Measurements from ENCODE around the gene SLC4A8.

Gene SLC4A8

GRCh38 chr12:51424662-51425539 lies at the start of gene SLC4A8:
TSS of gene SLC4A8 (plus strand) at chr12:51424831. CDS start at chr12:51424988, 157 bp downstream.
- DNase-seq, result peak; percentile 96

GRCh38 chr12:51374856-51375255 lies 49.8 kb upstream of the SLC4A8 start:
- no peak for DNase-seq

- peak; percentile 72 for DNase-seq
Observed at GRCh38 chr12:51377099-51377984, 47.3 kb upstream of the SLC4A8 start.

- no peak for DNase-seq
Observed at GRCh38 chr12:51378749-51379148, 45.9 kb upstream of the SLC4A8 start.

- no peak for DNase-seq
Observed at GRCh38 chr12:51379571-51379970, 45.1 kb upstream of the SLC4A8 start.

- DNase-seq, result no peak
Observed at GRCh38 chr12:51381226-51382079, 43.2 kb upstream of the SLC4A8 start.

- no peak for DNase-seq
Observed at GRCh38 chr12:51382173-51382572, 42.5 kb upstream of the SLC4A8 start.

GRCh38 chr12:51383269-51383905 lies 41.2 kb upstream of the SLC4A8 start:
- no peak for DNase-seq

GRCh38 chr12:51386351-51386750 lies 38.3 kb upstream of the SLC4A8 start:
- DNase-seq, result peak; percentile 58

GRCh38 chr12:51388069-51388799 lies 36.4 kb upstream of the SLC4A8 start:
- DNase-seq, result no peak

- DNase-seq, result no peak
Observed at GRCh38 chr12:51388846-51389245, 35.8 kb upstream of the SLC4A8 start.

- DNase-seq, result no peak
Observed at GRCh38 chr12:51389302-51389999, 35.2 kb upstream of the SLC4A8 start.

GRCh38 chr12:51390457-51390856 lies 34.2 kb upstream of the SLC4A8 start:
- DNase-seq, result no peak

- no peak for DNase-seq
Observed at GRCh38 chr12:51390891-51391282, 33.7 kb upstream of the SLC4A8 start.

GRCh38 chr12:51391283-51392123 lies 33.1 kb upstream of the SLC4A8 start, which contains the start of gene GALNT6:
TSS of gene GALNT6 (minus strand) at chr12:51391406. CDS start at chr12:51379781, 11,625 bp downstream.
- DNase-seq, result peak; percentile 55

- DNase-seq, result no peak
Observed at GRCh38 chr12:51392556-51393237, 31.9 kb upstream of the SLC4A8 start.

- DNase-seq, result no peak
Observed at GRCh38 chr12:51393676-51394545, 30.7 kb upstream of the SLC4A8 start.
